HuH-7.5 (cell line): ENCODE measurements around the gene ACVR1B.

Experiments used
- DNase-seq: peaks from one replicate; pipeline ENCODE4 v3.0.0; 2011; ENCODE audit warnings: low spot score

Gene ACVR1B

GRCh38 chr12:52005218-52005902 is 53.9 kb downstream of the ACVR1B start:
- no peak for DNase-seq

GRCh38 chr12:52005903-52006703 is 54.6 kb downstream of the ACVR1B start:
- no peak for DNase-seq

GRCh38 chr12:52006726-52007157 is 55.2 kb downstream of the ACVR1B start, which contains the start of gene TAMALIN:
TSS of gene TAMALIN (plus strand) at chr12:52006946. CDS start at chr12:52007020, 74 bp downstream.
- DNase-seq: peak; percentile 63

- no peak for DNase-seq
Observed at GRCh38 chr12:52007158-52007921, 55.8 kb downstream of the ACVR1B start.

- DNase-seq: no peak
Observed at GRCh38 chr12:52007982-52008510, 56.5 kb downstream of the ACVR1B start.

GRCh38 chr12:52009081-52009751 is 57.7 kb downstream of the ACVR1B start:
- no peak for DNase-seq

GRCh38 chr12:52010152-52010622 is 58.7 kb downstream of the ACVR1B start:
- DNase-seq: no peak

- DNase-seq: no peak
Observed at GRCh38 chr12:52010692-52011601, 59.4 kb downstream of the ACVR1B start.

- no peak for DNase-seq
Observed at GRCh38 chr12:52011602-52012214, 60.2 kb downstream of the ACVR1B start.

GRCh38 chr12:52013626-52014310 is 62.3 kb downstream of the ACVR1B start:
- DNase-seq: no peak

GRCh38 chr12:52014567-52015530 is 63.4 kb downstream of the ACVR1B start:
- DNase-seq: no peak

GRCh38 chr12:52015532-52016041 is 64.1 kb downstream of the ACVR1B start:
- DNase-seq: no peak

GRCh38 chr12:52018433-52019112 is 67.1 kb downstream of the ACVR1B start:
- no peak for DNase-seq

- DNase-seq: peak; percentile 56
Observed at GRCh38 chr12:52019113-52019770, 67.7 kb downstream of the ACVR1B start.

- peak; percentile 91 for DNase-seq
Observed at GRCh38 chr12:52020539-52021336, 69.2 kb downstream of the ACVR1B start.

GRCh38 chr12:52022841-52023181 is 71.3 kb downstream of the ACVR1B start:
- peak; percentile 81 for DNase-seq
